ENCODE results near the gene CGB5.

CGB5 gene

DNA sequence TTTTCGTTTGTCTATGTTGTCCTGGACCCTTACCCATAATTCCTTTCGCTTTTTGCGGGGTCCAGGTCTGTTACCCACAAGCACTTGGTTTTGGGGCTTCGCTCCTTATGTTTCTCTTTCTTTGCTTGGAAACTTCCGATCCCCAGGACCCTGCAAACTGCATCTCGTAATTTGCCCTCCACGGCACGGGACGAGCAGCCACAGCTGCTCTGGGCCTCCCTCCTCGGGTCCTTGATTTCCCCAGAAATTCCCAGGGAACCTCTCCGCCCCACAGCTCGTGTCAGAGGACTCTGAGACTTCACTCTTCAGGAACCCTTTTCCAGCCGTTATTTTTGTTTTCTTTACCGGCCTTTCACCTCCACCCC, 42.2 kb downstream of the CGB5 start:
- Histone ChIP-seq H3K27ac (ENCODE audit: low read length) (peak overlapping the region; percentile 61; the same call in 1 of the 2 replicates), H3K27me3 (replicated peaks; ENCODE audit: insufficient read depth, low read length) (no peaks in the 10 kb centered on the region), H3F3A (ENCODE audit: insufficient read depth, low read length) (no peaks in the 10 kb centered on the region; the same call in 1 of the 2 replicates), H4K20me1 (ENCODE audit: insufficient read depth, low read length) (peaks cover 35% of the 10 kb centered on the region), H3K4me3 (ENCODE audit: low read length) (peak overlapping the region; percentile 96), H3K9me2 (replicated peaks; ENCODE audit: insufficient read depth, low read length) (no peaks in the 10 kb centered on the region), H3K36me3 (replicated peaks; ENCODE audit: insufficient read depth, low read length) (peaks cover 6% of the 10 kb centered on the region), H3K4me2 (ENCODE audit: low read depth, low read length) (peak overlapping the region; percentile 99), H2AFZ (ENCODE audit: low read length) (peak overlapping the region; percentile 99), H3K9me3 (replicated peaks; ENCODE audit: insufficient read depth, low read length) (no peaks in the 10 kb centered on the region), H3K79me2 (ENCODE audit: low read length) (peaks cover 54% of the 10 kb centered on the region), H3K9ac (ENCODE audit: low read length) (peak overlapping the region; percentile 91), H3K4me1 (ENCODE audit: low read length) (peaks cover 12% of the 10 kb centered on the region)
- TF ChIP-seq EZH2 (optimal IDR thresholded peaks at IDR 0.05; ENCODE audit: low read depth, low read length) (no peak), EZH2phosphoT487 (IDR thresholded peaks at IDR 0.05; ENCODE audit: low read length) (no peak)
- TF ChIP-seq, protein P1, sequence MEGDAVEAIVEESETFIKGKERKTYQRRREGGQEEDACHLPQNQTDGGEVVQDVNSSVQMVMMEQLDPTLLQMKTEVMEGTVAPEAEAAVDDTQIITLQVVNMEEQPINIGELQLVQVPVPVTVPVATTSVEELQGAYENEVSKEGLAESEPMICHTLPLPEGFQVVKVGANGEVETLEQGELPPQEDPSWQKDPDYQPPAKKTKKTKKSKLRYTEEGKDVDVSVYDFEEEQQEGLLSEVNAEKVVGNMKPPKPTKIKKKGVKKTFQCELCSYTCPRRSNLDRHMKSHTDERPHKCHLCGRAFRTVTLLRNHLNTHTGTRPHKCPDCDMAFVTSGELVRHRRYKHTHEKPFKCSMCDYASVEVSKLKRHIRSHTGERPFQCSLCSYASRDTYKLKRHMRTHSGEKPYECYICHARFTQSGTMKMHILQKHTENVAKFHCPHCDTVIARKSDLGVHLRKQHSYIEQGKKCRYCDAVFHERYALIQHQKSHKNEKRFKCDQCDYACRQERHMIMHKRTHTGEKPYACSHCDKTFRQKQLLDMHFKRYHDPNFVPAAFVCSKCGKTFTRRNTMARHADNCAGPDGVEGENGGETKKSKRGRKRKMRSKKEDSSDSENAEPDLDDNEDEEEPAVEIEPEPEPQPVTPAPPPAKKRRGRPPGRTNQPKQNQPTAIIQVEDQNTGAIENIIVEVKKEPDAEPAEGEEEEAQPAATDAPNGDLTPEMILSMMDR (IDR thresholded peaks at IDR 0.05; ENCODE audit: low read length) = no peak
- DNase-seq = no peak

DNA sequence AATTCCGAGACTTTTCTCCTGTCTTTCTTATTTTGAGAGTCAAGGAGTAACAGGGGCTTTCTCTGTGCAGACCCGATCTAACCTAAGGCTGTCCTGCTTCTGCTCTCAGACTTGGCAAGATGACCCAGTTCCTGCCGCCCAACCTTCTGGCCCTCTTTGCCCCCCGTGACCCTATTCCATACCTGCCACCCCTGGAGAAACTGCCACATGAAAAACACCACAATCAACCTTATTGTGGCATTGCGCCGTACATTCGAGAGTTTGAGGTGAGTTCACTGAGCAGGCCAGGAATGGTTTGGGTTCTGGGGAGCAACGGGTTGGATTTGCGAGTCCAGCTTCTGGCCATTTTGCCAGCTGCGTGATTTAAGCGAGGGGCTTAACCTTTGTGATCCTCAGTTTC, 42.6 kb downstream of the CGB5 start:
- peaks cover 58% of the 10 kb centered on the region for H3K79me2 ChIP-seq (ENCODE audit: low read length)
- H3K27ac ChIP-seq (ENCODE audit: low read length) = no peak overlapping the region

DNA sequence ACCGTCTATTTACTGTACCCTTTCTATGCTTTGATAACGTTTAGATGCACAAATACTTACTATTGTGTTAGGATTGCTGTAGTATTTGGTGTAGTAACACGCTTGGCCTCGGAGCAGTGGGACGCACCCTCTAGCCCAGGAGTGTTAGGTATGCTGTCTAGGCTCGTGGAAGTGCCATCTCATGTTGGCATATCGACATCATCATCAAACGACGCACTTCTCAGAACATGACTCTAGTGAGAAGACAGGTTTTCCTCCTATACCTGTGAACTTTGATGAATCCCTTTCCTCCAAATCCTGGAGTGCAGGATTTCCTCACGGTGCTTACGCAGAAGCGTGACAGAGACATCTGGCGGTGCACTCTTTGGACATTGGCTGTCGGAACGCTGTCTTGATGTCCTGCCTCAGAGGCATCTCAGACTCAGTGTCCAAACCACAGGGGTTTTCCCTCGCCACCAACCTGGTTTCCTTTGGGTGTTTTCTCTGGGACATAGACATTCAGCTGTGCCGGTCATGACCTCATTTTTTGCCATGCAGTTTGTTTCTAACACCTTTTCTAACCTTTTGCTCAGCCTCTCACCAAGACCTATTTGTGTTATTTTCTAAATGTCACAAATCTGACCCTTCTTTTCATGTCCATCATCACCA, 47.9 kb downstream of the CGB5 start:
- DNase-seq = no peak
- H4K20me1 ChIP-seq (ENCODE audit: insufficient read depth, low read length) = peaks cover 39% of the 10 kb centered on the region

More for the DNA sequence above, 42.6 kb downstream of the CGB5 start:
- Histone ChIP-seq H3K9ac (ENCODE audit: low read length) (peak overlapping the region; percentile 91), H3K4me1 (ENCODE audit: low read length) (peaks cover 12% of the 10 kb centered on the region), H4K20me1 (ENCODE audit: insufficient read depth, low read length) (peaks cover 35% of the 10 kb centered on the region), H3K4me2 (ENCODE audit: low read depth, low read length) (peak overlapping the region; percentile 99), H3K9me2 (replicated peaks; ENCODE audit: insufficient read depth, low read length) (no peaks in the 10 kb centered on the region), H3F3A (ENCODE audit: insufficient read depth, low read length) (no peaks in the 10 kb centered on the region; the same call in 1 of the 2 replicates), H3K9me3 (replicated peaks; ENCODE audit: insufficient read depth, low read length) (no peaks in the 10 kb centered on the region), H3K4me3 (ENCODE audit: low read length) (peak overlapping the region; percentile 96), H3K27me3 (replicated peaks; ENCODE audit: insufficient read depth, low read length) (no peaks in the 10 kb centered on the region), H3K36me3 (replicated peaks; ENCODE audit: insufficient read depth, low read length) (peaks cover 9% of the 10 kb centered on the region), H2AFZ (ENCODE audit: low read length) (no peak overlapping the region)
- no peak for DNase-seq
- TF ChIP-seq, protein P1 (IDR thresholded peaks at IDR 0.05; ENCODE audit: low read length) = no peak
- no peak for TF ChIP-seq EZH2 (optimal IDR thresholded peaks at IDR 0.05; ENCODE audit: low read depth, low read length)
- no peak for TF ChIP-seq EZH2phosphoT487 (IDR thresholded peaks at IDR 0.05; ENCODE audit: low read length)

More for the DNA sequence above, 47.9 kb downstream of the CGB5 start:
- H3K9ac ChIP-seq (ENCODE audit: low read length) = no peak overlapping the region
- H3F3A ChIP-seq (ENCODE audit: insufficient read depth, low read length) = peaks cover 4% of the 10 kb centered on the region; the same call in 1 of the 2 replicates
- H3K27ac ChIP-seq (ENCODE audit: low read length) = no peak overlapping the region
- no peaks in the 10 kb centered on the region for H3K9me2 ChIP-seq (replicated peaks; ENCODE audit: insufficient read depth, low read length)
- H3K9me3 ChIP-seq (replicated peaks; ENCODE audit: insufficient read depth, low read length) = no peaks in the 10 kb centered on the region
- TF ChIP-seq EZH2 (optimal IDR thresholded peaks at IDR 0.05; ENCODE audit: low read depth, low read length) (no peak), EZH2phosphoT487 (IDR thresholded peaks at IDR 0.05; ENCODE audit: low read length) (no peak)
- TF ChIP-seq, protein P1 (IDR thresholded peaks at IDR 0.05; ENCODE audit: low read length) = no peak
- peaks cover 16% of the 10 kb centered on the region for H3K36me3 ChIP-seq (replicated peaks; ENCODE audit: insufficient read depth, low read length)
- H3K4me1 ChIP-seq (ENCODE audit: low read length) = peaks cover 10% of the 10 kb centered on the region
- peaks cover 90% of the 10 kb centered on the region for H3K79me2 ChIP-seq (ENCODE audit: low read length)
- H2AFZ ChIP-seq (ENCODE audit: low read length) = no peak overlapping the region
- H3K4me3 ChIP-seq (ENCODE audit: low read length) = no peak overlapping the region
- no peak overlapping the region for H3K4me2 ChIP-seq (ENCODE audit: low read depth, low read length)
- no peaks in the 10 kb centered on the region for H3K27me3 ChIP-seq (replicated peaks; ENCODE audit: insufficient read depth, low read length)
